ENCODE data around the gene SYK. TPM values are rescaled to one million over a fixed set of nuclear protein-coding genes. Genes with fewer than 3 reads are reported as not detected.
A peak's percentile ranks its signal among the peaks of the same experiment; 100 is the strongest.
"Not testable (repeated sequence)": the region's sequence is repeated elsewhere in the genome, so short reads cannot be mapped to it uniquely, and the experiment has no call there.

SYK gene
- total and polyA plus RNA-seq, 2 donors (not counting 1 experiment from before 2014, with no cell fraction given) = 60.3 to 242 TPM

GRCh38 chr9:90789408-90789807 lies 12.2 kb upstream of the SYK start:
- Histone ChIP-seq H3K79me2 (ENCODE audit: control insufficient read depth, insufficient read depth, low read length) (peaks cover 5% of the 10 kb centered on the region), H3K9me3 (ENCODE audit: control extremely low read depth in 1 of 3, control insufficient read depth in 2 of 3, insufficient read depth in 1 of 3, low read length in 2 of 3) (no peaks in the 10 kb centered on the region), H3K27me3 (replicated peaks in 1 of 4; ENCODE audit: control extremely low read depth in 1 of 4, control insufficient read depth in 3 of 4, insufficient read depth in 4 of 4, low read length in 3 of 4) (no peaks in the 10 kb centered on the region), H3K9ac (ENCODE audit: low read length) (no peak overlapping the region), H3K36me3 (replicated peaks in 1 of 2; ENCODE audit: control extremely low read depth in 1 of 2, control insufficient read depth in 1 of 2, extremely low read depth in 1 of 2, insufficient read depth in 2 of 2, low read length in 1 of 2) (no peaks in the 10 kb centered on the region), H3K4me2 (replicated peaks; ENCODE audit: low read depth, low read length, poor library complexity, severe bottlenecking) (peak overlapping the region; percentile 54), H3K27ac (ENCODE audit: low read length in 2 of 2) (no peak overlapping the region), H3K4me1 (ENCODE audit: control insufficient read depth in 2 of 2, insufficient read depth in 2 of 2, low read length in 2 of 2) (peaks cover 30 to 31% of the 10 kb centered on the region in 2 donors), H3K4me3 (ENCODE audit: control extremely low read depth in 1 of 5, extremely low read depth in 1 of 5, insufficient read depth in 1 of 5, low read depth in 2 of 5, low read length in 4 of 5) (no peak overlapping the region), H4K20me1 (ENCODE audit: control insufficient read depth, insufficient read depth, low read length, poor library complexity, severe bottlenecking) (no peaks in the 10 kb centered on the region), H2AFZ (ENCODE audit: insufficient read depth, low read depth, low read length, poor library complexity, severe bottlenecking) (no peak overlapping the region)
- Mint-ChIP-seq H3K4me3 (peak overlapping the region; percentile 53), H3K27me3 (no peaks in the 10 kb centered on the region), H3K27ac (peak overlapping the region; percentile 72), H3K9me3 (ENCODE audit: insufficient read depth) (peaks cover 4% of the 10 kb centered on the region), H3K4me1 (peaks cover 45% of the 10 kb centered on the region)
- ChIA-PET CTCF (interaction anchor here (1.1 to 4.7 kb wide), 5 partner anchors 11 to 45 kb away, joined by 3 to 17 read pairs (median 6); no protein-coding TSS in a partner anchor), POLR2A (no interaction called here)
- intact Hi-C loops (cut with micrococcal nuclease) = no loop called here
- DNase-seq (no peak), ATAC-seq (ENCODE audit: low read depth) (peak; percentile 66)
- TF ChIP-seq, protein P1, sequence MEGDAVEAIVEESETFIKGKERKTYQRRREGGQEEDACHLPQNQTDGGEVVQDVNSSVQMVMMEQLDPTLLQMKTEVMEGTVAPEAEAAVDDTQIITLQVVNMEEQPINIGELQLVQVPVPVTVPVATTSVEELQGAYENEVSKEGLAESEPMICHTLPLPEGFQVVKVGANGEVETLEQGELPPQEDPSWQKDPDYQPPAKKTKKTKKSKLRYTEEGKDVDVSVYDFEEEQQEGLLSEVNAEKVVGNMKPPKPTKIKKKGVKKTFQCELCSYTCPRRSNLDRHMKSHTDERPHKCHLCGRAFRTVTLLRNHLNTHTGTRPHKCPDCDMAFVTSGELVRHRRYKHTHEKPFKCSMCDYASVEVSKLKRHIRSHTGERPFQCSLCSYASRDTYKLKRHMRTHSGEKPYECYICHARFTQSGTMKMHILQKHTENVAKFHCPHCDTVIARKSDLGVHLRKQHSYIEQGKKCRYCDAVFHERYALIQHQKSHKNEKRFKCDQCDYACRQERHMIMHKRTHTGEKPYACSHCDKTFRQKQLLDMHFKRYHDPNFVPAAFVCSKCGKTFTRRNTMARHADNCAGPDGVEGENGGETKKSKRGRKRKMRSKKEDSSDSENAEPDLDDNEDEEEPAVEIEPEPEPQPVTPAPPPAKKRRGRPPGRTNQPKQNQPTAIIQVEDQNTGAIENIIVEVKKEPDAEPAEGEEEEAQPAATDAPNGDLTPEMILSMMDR (IDR thresholded peaks at IDR 0.05) = no peak
- TF ChIP-seq EZH2 (IDR thresholded peaks at IDR 0.05; ENCODE audit: borderline replicate concordance, insufficient read depth, low read depth, low read length, poor library complexity, severe bottlenecking) = no peak
- 38% methylated on average over 2 of the region's 4 CpGs for WGBS (ENCODE audit: insufficient coverage)

DNA sequence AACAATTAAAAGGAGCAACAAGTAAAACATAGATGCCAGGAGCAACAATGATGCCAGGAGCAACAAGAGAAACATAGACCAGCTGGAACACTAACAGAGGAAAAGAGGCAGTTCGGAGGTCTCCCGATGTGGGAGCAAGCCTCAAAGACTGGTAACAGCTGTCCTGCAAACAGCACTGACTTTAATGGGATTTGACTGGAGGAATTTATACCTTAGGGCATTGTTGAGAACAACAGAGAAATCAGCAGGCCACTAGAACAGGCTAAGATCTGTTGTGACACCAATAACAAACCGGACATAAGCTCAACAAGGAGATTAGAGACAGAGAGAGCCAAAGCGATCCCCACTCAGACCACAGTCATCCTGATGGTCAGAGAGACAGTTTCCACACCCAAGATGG lies 11.8 kb upstream of the SYK start:
- H3K9ac ChIP-seq (ENCODE audit: low read length) = no peak overlapping the region
- H3K4me3 ChIP-seq (ENCODE audit: control extremely low read depth in 1 of 5, extremely low read depth in 1 of 5, insufficient read depth in 1 of 5, low read depth in 2 of 5, low read length in 4 of 5) = no peak overlapping the region
- H4K20me1 ChIP-seq (ENCODE audit: control insufficient read depth, insufficient read depth, low read length, poor library complexity, severe bottlenecking) = no peaks in the 10 kb centered on the region
- H3K4me1 Mint-ChIP-seq = peaks cover 48% of the 10 kb centered on the region
- TF ChIP-seq, protein P1 (IDR thresholded peaks at IDR 0.05) = no peak
- TF ChIP-seq EZH2 (IDR thresholded peaks at IDR 0.05; ENCODE audit: borderline replicate concordance, insufficient read depth, low read depth, low read length, poor library complexity, severe bottlenecking) = no peak
- H3K4me1 ChIP-seq (ENCODE audit: control insufficient read depth in 2 of 2, insufficient read depth in 2 of 2, low read length in 2 of 2) = peaks cover 34 to 35% of the 10 kb centered on the region in 2 donors
- H3K4me3 Mint-ChIP-seq = peak overlapping the region; percentile 53
- H3K36me3 ChIP-seq (replicated peaks in 1 of 2; ENCODE audit: control extremely low read depth in 1 of 2, control insufficient read depth in 1 of 2, extremely low read depth in 1 of 2, insufficient read depth in 2 of 2, low read length in 1 of 2) = no peaks in the 10 kb centered on the region
- ATAC-seq (ENCODE audit: low read depth) = no peak
- ChIA-PET CTCF (interaction anchor here (1.1 to 4.7 kb wide), 5 partner anchors 10 to 45 kb away, joined by 3 to 17 read pairs (median 6); no protein-coding TSS in a partner anchor), POLR2A (no interaction called here)
- peaks cover 4% of the 10 kb centered on the region for H3K9me3 Mint-ChIP-seq (ENCODE audit: insufficient read depth)
- peak overlapping the region; percentile 72 for H3K27ac Mint-ChIP-seq
- WGBS (ENCODE audit: insufficient coverage) = 95% methylated on average over 4 of the region's 4 CpGs
- DNase-seq = no peak
- H3K27ac ChIP-seq (ENCODE audit: low read length in 2 of 2) = no peak overlapping the region
- H3K9me3 ChIP-seq (ENCODE audit: control extremely low read depth in 1 of 3, control insufficient read depth in 2 of 3, insufficient read depth in 1 of 3, low read length in 2 of 3) = no peaks in the 10 kb centered on the region
- peak overlapping the region; percentile 54 for H3K4me2 ChIP-seq (replicated peaks; ENCODE audit: low read depth, low read length, poor library complexity, severe bottlenecking)
- H3K27me3 ChIP-seq (replicated peaks in 1 of 4; ENCODE audit: control extremely low read depth in 1 of 4, control insufficient read depth in 3 of 4, insufficient read depth in 4 of 4, low read length in 3 of 4) = no peaks in the 10 kb centered on the region
- peaks cover 5% of the 10 kb centered on the region for H3K79me2 ChIP-seq (ENCODE audit: control insufficient read depth, insufficient read depth, low read length)
- intact Hi-C loops (cut with micrococcal nuclease) = no loop called here
- no peak overlapping the region for H2AFZ ChIP-seq (ENCODE audit: insufficient read depth, low read depth, low read length, poor library complexity, severe bottlenecking)
- no peaks in the 10 kb centered on the region for H3K27me3 Mint-ChIP-seq

DNA sequence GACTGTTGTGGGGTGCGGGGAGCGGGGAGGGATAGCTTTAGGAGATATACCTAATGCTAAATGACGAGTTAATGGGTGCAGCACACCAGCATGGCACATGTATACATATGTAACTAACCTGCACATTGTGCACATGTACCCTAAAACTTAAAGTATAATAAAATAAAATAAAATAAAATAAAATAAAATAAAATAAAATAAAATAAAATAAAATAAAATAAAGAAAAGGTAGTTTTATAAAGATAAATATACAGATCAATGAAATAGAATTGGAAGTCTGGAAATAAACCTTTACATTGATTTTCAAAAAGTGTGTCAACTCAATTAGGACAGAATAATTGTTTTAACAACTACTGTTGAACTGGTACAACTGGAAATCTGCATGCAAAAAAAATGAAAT lies 8.6 kb upstream of the SYK start:
- H3K4me3 ChIP-seq (ENCODE audit: control extremely low read depth in 1 of 5, extremely low read depth in 1 of 5, insufficient read depth in 1 of 5, low read depth in 2 of 5, low read length in 4 of 5) = not testable (repeated sequence)

More for the DNA sequence above, 8.6 kb upstream of the SYK start:
- H3K79me2 ChIP-seq (ENCODE audit: control insufficient read depth, insufficient read depth, low read length); H3K27me3 ChIP-seq (replicated peaks in 1 of 4; ENCODE audit: control extremely low read depth in 1 of 4, control insufficient read depth in 3 of 4, insufficient read depth in 4 of 4, low read length in 3 of 4); H3K9me3 ChIP-seq (ENCODE audit: control extremely low read depth in 1 of 3, control insufficient read depth in 2 of 3, insufficient read depth in 1 of 3, low read length in 2 of 3); intact Hi-C loops (cut with micrococcal nuclease); H3K9me3 Mint-ChIP-seq (ENCODE audit: insufficient read depth); H4K20me1 ChIP-seq (ENCODE audit: control insufficient read depth, insufficient read depth, low read length, poor library complexity, severe bottlenecking); H3K27ac ChIP-seq (ENCODE audit: low read length in 2 of 2); POLR2A ChIA-PET; DNase-seq; H3K27ac Mint-ChIP-seq; H3K4me3 Mint-ChIP-seq; H3K9ac ChIP-seq (ENCODE audit: low read length); H3K27me3 Mint-ChIP-seq; H3K4me2 ChIP-seq (replicated peaks; ENCODE audit: low read depth, low read length, poor library complexity, severe bottlenecking); CTCF ChIA-PET; H3K36me3 ChIP-seq (replicated peaks in 1 of 2; ENCODE audit: control extremely low read depth in 1 of 2, control insufficient read depth in 1 of 2, extremely low read depth in 1 of 2, insufficient read depth in 2 of 2, low read length in 1 of 2); H2AFZ ChIP-seq (ENCODE audit: insufficient read depth, low read depth, low read length, poor library complexity, severe bottlenecking); ATAC-seq (ENCODE audit: low read depth): not testable (repeated sequence)
- H3K4me1 ChIP-seq (ENCODE audit: control insufficient read depth in 2 of 2, insufficient read depth in 2 of 2, low read length in 2 of 2) = peaks cover 51 to 56% of the 10 kb centered on the region in 2 donors
- no CpG with 5 or more reads among the region's 3 CpGs for WGBS (ENCODE audit: insufficient coverage)
- peaks cover 67% of the 10 kb centered on the region for H3K4me1 Mint-ChIP-seq

Measured in B cell (primary cell).